Colonic mucosa (tissue), 4 donors: Measurements from ENCODE around the gene XCR1. TPM values are rescaled to one million over a fixed set of nuclear protein-coding genes. Genes with fewer than 3 reads are reported as not detected.

ENCODE experiments used
- DNase-seq: peaks from one replicate; pipeline ENCODE4 v3.0.0-alpha.2; 2020
- H3K27ac ChIP-seq: fragments of 200-600 bp; one replicate; pipeline ENCODE4 v1.8.0; 2021
- H3K27me3 ChIP-seq: fragments of 200-600 bp; one replicate; pipeline ENCODE4 v1.8.0; 2021
- H3K36me3 ChIP-seq: fragments of 200-600 bp; one replicate; pipeline ENCODE4 v1.8.0; 2021
- H3K4me1 ChIP-seq: fragments of 200-600 bp; one replicate; pipeline ENCODE4 v1.8.0; 2021; ENCODE audit warnings: mild to moderate bottlenecking
- H3K4me3 ChIP-seq: fragments of 200-600 bp; one replicate; pipeline ENCODE4 v1.8.0; 2021
- H3K9ac ChIP-seq, 2 donors: one replicate each; pipeline ENCODE4 v1.7.0; 2013; ENCODE audit warnings: control low read depth in 2 of 2, low read depth in 2 of 2, low read length in 2 of 2
- H3K9me3 ChIP-seq: fragments of 200-600 bp; one replicate; pipeline ENCODE4 v1.8.0; 2021
- intact Hi-C: fragments of 100-400 bp; cut with DNase I; formaldehyde crosslinking; loops from one replicate; pipeline ENCODE4 v1.14.1; 2022
- total RNA-seq, 2 donors: library from RNA; stranded (reverse); fragmentation: NEBNext Ultra II Directional in 1 of 2; extraction: Animal tissue kit (Norgen Biotek cat#: 25700) in 1 of 2; gene quantifications; one replicate each; pipeline ENCODE4 v1.2.1, GENCODE V29; 2021
- TF ChIP-seq, protein P1 (sequence below): fragments of 200-600 bp; IDR thresholded peaks from one replicate; pipeline ENCODE4 v1.8.0; 2022; ENCODE audit warnings: antibody characterized with exemption, mild to moderate bottlenecking
- donor health status: healthy.
- donor health status: DM: no; HTN: no; CAD: no.
- donor health status: DM: no; HTN: no; CAD: no.

The XCR1 gene
- total RNA-seq, 2 donors from 2014 or later, result 0.05 to 0.17 TPM

- no peak for DNase-seq
- no peaks in the 10 kb centered on the region for H3K27me3 ChIP-seq
- H3K4me3 ChIP-seq, result no peak overlapping the region
- intact Hi-C loops, result no loop called here
- H3K4me1 ChIP-seq, result no peaks in the 10 kb centered on the region
- TF ChIP-seq, protein P1, sequence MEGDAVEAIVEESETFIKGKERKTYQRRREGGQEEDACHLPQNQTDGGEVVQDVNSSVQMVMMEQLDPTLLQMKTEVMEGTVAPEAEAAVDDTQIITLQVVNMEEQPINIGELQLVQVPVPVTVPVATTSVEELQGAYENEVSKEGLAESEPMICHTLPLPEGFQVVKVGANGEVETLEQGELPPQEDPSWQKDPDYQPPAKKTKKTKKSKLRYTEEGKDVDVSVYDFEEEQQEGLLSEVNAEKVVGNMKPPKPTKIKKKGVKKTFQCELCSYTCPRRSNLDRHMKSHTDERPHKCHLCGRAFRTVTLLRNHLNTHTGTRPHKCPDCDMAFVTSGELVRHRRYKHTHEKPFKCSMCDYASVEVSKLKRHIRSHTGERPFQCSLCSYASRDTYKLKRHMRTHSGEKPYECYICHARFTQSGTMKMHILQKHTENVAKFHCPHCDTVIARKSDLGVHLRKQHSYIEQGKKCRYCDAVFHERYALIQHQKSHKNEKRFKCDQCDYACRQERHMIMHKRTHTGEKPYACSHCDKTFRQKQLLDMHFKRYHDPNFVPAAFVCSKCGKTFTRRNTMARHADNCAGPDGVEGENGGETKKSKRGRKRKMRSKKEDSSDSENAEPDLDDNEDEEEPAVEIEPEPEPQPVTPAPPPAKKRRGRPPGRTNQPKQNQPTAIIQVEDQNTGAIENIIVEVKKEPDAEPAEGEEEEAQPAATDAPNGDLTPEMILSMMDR, result no peak
- no peaks in the 10 kb centered on the region for H3K36me3 ChIP-seq
- H3K27ac ChIP-seq, result no peak overlapping the region
- no peaks in the 10 kb centered on the region for H3K9me3 ChIP-seq
- H3K9ac ChIP-seq, result no peak overlapping the region
Measured at GRCh38 chr3:46029953-46030543, 2.8 kb upstream of the XCR1 start.

DNA sequence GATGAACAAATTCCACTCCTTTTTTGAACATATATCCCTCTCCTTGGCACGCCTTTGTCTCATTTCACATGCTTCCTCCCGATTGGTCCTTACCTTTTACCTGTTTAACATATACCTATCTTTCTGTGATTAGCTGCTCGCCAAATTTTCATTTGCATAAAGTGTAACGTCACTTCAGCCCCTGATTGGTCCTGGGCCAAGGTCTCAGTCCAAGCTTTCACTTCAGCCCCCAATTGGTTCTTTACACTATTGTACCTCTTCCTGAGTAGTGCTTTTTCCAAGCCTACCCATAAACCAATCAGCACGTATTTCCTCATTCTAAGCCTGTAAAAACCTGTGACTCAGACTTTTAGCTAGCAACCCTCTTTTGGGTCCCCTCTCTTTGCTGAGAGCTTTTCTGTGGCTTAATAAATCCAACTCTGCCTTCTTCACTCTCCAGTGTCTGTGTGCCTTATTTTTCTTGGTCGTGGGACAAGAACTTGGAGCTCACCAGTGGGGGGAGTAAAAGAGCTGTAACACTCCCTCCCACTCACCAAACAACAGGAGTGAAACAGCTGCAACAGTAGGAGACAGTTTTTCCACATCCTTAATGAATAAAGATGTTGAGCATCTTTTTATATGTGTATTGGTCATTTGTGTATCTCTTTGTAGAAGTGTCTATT is 584 bp upstream of the XCR1 start:
- no peak overlapping the region for H3K9ac ChIP-seq
- no peak for DNase-seq
- intact Hi-C loops, result no loop called here
- H3K9me3 ChIP-seq, result no peaks in the 10 kb centered on the region
- H3K4me1 ChIP-seq, result no peaks in the 10 kb centered on the region
- no peak overlapping the region for H3K27ac ChIP-seq
- H3K36me3 ChIP-seq, result no peaks in the 10 kb centered on the region
- no peak overlapping the region for H3K4me3 ChIP-seq
- TF ChIP-seq, protein P1, result no peak
- H3K27me3 ChIP-seq, result no peaks in the 10 kb centered on the region

- no peaks in the 10 kb centered on the region for H3K27me3 ChIP-seq
- H3K9me3 ChIP-seq, result no peaks in the 10 kb centered on the region
- H3K4me1 ChIP-seq, result no peaks in the 10 kb centered on the region
- TF ChIP-seq, protein P1, result no peak
- H3K4me3 ChIP-seq, result no peak overlapping the region
- H3K9ac ChIP-seq, result no peak overlapping the region
- H3K27ac ChIP-seq, result no peak overlapping the region
- no peak for DNase-seq
- no peaks in the 10 kb centered on the region for H3K36me3 ChIP-seq
- intact Hi-C loops, result no loop called here
Measured at GRCh38 chr3:46025139-46025538, 2.1 kb downstream of the XCR1 start.

- TF ChIP-seq, protein P1, result no peak
- Histone ChIP-seq H3K4me3 (no peak overlapping the region), H3K9me3 (no peaks in the 10 kb centered on the region), H3K36me3 (no peaks in the 10 kb centered on the region), H3K9ac (no peak overlapping the region), H3K27ac (no peak overlapping the region), H3K27me3 (no peaks in the 10 kb centered on the region), H3K4me1 (no peaks in the 10 kb centered on the region)
- no peak for DNase-seq
- intact Hi-C loops, result no loop called here
Measured at GRCh38 chr3:46024131-46024530, 3.2 kb downstream of the XCR1 start.

GRCh38 chr3:46022909-46023785 is 4.1 kb downstream of the XCR1 start:
- intact Hi-C loops, result no loop called here
- TF ChIP-seq, protein P1, result no peak
- Histone ChIP-seq H3K4me3 (no peak overlapping the region), H3K9me3 (no peaks in the 10 kb centered on the region), H3K9ac (no peak overlapping the region), H3K4me1 (no peaks in the 10 kb centered on the region), H3K27ac (no peak overlapping the region), H3K27me3 (no peaks in the 10 kb centered on the region), H3K36me3 (no peaks in the 10 kb centered on the region)
- no peak for DNase-seq
